ENCODE results near the gene PCDHB11.
A peak's percentile ranks its signal among the peaks of the same experiment; 100 is the strongest.
"Not testable (repeated sequence)": the region's sequence is repeated elsewhere in the genome, so short reads cannot be mapped to it uniquely, and the experiment has no call there.

Gene PCDHB11

GRCh38 chr5:141186897-141187512 is 12.4 kb upstream of the PCDHB11 start, which contains the start of gene PCDHB9:
Gene PCDHB9 (plus strand): TSS chr5:141187161. CDS start chr5:141187319, 158 bp downstream.
- peak; percentile 25 for TF ChIP-seq CTCF (IDR thresholded peaks at IDR 0.05; ENCODE audit: borderline replicate concordance, control extremely low read depth, extremely low read depth, insufficient read depth, missing control alignments)
- in situ Hi-C loops (cut with MboI; ENCODE audit: low sequenced_read_pairs, unreplicated experiment): no loop called here
- DNase-seq (ENCODE audit: low spot score): peak; percentile 32

GRCh38 chr5:141188682-141189081 is 10.7 kb upstream of the PCDHB11 start:
- DNase-seq (ENCODE audit: low spot score); in situ Hi-C loops (cut with MboI; ENCODE audit: low sequenced_read_pairs, unreplicated experiment): not testable (repeated sequence)

GRCh38 chr5:141189131-141189530 is 10.3 kb upstream of the PCDHB11 start:
- in situ Hi-C loops (cut with MboI; ENCODE audit: low sequenced_read_pairs, unreplicated experiment); DNase-seq (ENCODE audit: low spot score): not testable (repeated sequence)

GRCh38 chr5:141192110-141192725 is 7.2 kb upstream of the PCDHB11 start, which contains the start of gene PCDHB10:
Gene PCDHB10 (plus strand): TSS chr5:141192353. CDS start chr5:141192553, 200 bp downstream.
- DNase-seq (ENCODE audit: low spot score): no peak
- in situ Hi-C loops (cut with MboI; ENCODE audit: low sequenced_read_pairs, unreplicated experiment): no loop called here
- no peak for TF ChIP-seq CTCF (IDR thresholded peaks at IDR 0.05; ENCODE audit: borderline replicate concordance, control extremely low read depth, extremely low read depth, insufficient read depth, missing control alignments)

- in situ Hi-C loops (cut with MboI; ENCODE audit: low sequenced_read_pairs, unreplicated experiment): not testable (repeated sequence)
These were observed 5.1 kb upstream of the PCDHB11 start for GRCh38 chr5:141194332-141194731.

GRCh38 chr5:141196363-141196762 is 3.1 kb upstream of the PCDHB11 start:
- in situ Hi-C loops (cut with MboI; ENCODE audit: low sequenced_read_pairs, unreplicated experiment): no loop called here
- TF ChIP-seq CTCF (IDR thresholded peaks at IDR 0.05; ENCODE audit: borderline replicate concordance, control extremely low read depth, extremely low read depth, insufficient read depth, missing control alignments): no peak
- DNase-seq (ENCODE audit: low spot score): no peak

More at GRCh38 chr5:141194332-141194731, 5.1 kb upstream of the PCDHB11 start:
- not testable (repeated sequence) for DNase-seq (ENCODE audit: low spot score)

- DNase-seq (ENCODE audit: low spot score); in situ Hi-C loops (cut with MboI; ENCODE audit: low sequenced_read_pairs, unreplicated experiment): not testable (repeated sequence)
These were observed 1.7 kb downstream of the PCDHB11 start for GRCh38 chr5:141201126-141201525.

GRCh38 chr5:141201646-141202045 is 2.2 kb downstream of the PCDHB11 start:
- in situ Hi-C loops (cut with MboI; ENCODE audit: low sequenced_read_pairs, unreplicated experiment); DNase-seq (ENCODE audit: low spot score): not testable (repeated sequence)

GRCh38 chr5:141208478-141208877 is 9.1 kb downstream of the PCDHB11 start, which contains the start of gene PCDHB12:
Gene PCDHB12 (plus strand): TSS chr5:141208719. CDS start chr5:141208908, 189 bp downstream.
- in situ Hi-C loops (cut with MboI; ENCODE audit: low sequenced_read_pairs, unreplicated experiment): no loop called here
- no peak for TF ChIP-seq CTCF (IDR thresholded peaks at IDR 0.05; ENCODE audit: borderline replicate concordance, control extremely low read depth, extremely low read depth, insufficient read depth, missing control alignments)
- DNase-seq (ENCODE audit: low spot score): no peak

GRCh38 chr5:141210281-141210680 is 10.9 kb downstream of the PCDHB11 start:
- not testable (repeated sequence) for DNase-seq (ENCODE audit: low spot score)

GRCh38 chr5:141210849-141211248 is 11.4 kb downstream of the PCDHB11 start:
- DNase-seq (ENCODE audit: low spot score); in situ Hi-C loops (cut with MboI; ENCODE audit: low sequenced_read_pairs, unreplicated experiment): not testable (repeated sequence)

More at GRCh38 chr5:141210281-141210680, 10.9 kb downstream of the PCDHB11 start:
- in situ Hi-C loops (cut with MboI; ENCODE audit: low sequenced_read_pairs, unreplicated experiment): not testable (repeated sequence)

- in situ Hi-C loops (cut with MboI; ENCODE audit: low sequenced_read_pairs, unreplicated experiment); DNase-seq (ENCODE audit: low spot score): not testable (repeated sequence)
These were observed 14.4 kb downstream of the PCDHB11 start, which contains the start of gene PCDHB13 for GRCh38 chr5:141213656-141214339. Gene PCDHB13 (plus strand): TSS chr5:141213919. CDS start chr5:141214124, 205 bp downstream.

GRCh38 chr5:141214583-141214982 is 15.2 kb downstream of the PCDHB11 start:
- DNase-seq (ENCODE audit: low spot score); in situ Hi-C loops (cut with MboI; ENCODE audit: low sequenced_read_pairs, unreplicated experiment): not testable (repeated sequence)
